ENCODE data around the gene DEPDC1.

GRCh38 chr1:68493193-68493592, 3.7 kb downstream of the DEPDC1 start:
- TF ChIP-seq CTCF (IDR thresholded peaks at IDR 0.05) = no peak
- no peak for TF ChIP-seq POLR2A (IDR thresholded peaks at IDR 0.05)

Data from adrenal gland (tissue), 5 donors.